ENCODE data around the gene CACNA1C. TPM values are rescaled to one million over a fixed set of nuclear protein-coding genes. Genes with fewer than 3 reads are reported as not detected.

The CACNA1C gene
- total RNA-seq, 1 donor from 2014 or later = 1.6 TPM

- TF ChIP-seq CTCF (conservative IDR thresholded peaks at IDR 0.05) = no peak
- Mint-ChIP-seq H3K27me3 (ENCODE audit: low read depth) (no peaks in the 10 kb centered on the region), H3K4me3 (no peak overlapping the region), H3K27ac (ENCODE audit: unreplicated experiment) (no peak overlapping the region), H3K4me1 (peaks cover 2% of the 10 kb centered on the region), H3K9me3 (no peaks in the 10 kb centered on the region), H3K36me3 (ENCODE audit: low read depth) (no peaks in the 10 kb centered on the region)
- no peak for DNase-seq (ENCODE audit: low read depth, low spot score)
These were observed 324.3 kb downstream of the CACNA1C start for GRCh38 chr12:2376908-2377657.

- no peak overlapping the region for H3K27ac Mint-ChIP-seq (ENCODE audit: unreplicated experiment)
- H3K36me3 Mint-ChIP-seq (ENCODE audit: low read depth) = no peaks in the 10 kb centered on the region
These were observed 326.1 kb downstream of the CACNA1C start for GRCh38 chr12:2378835-2379330.

GRCh38 chr12:2380946-2381345 lies 328.2 kb downstream of the CACNA1C start:
- Mint-ChIP-seq H3K4me3 (no peak overlapping the region), H3K27ac (ENCODE audit: unreplicated experiment) (no peak overlapping the region), H3K4me1 (no peaks in the 10 kb centered on the region), H3K27me3 (ENCODE audit: low read depth) (no peaks in the 10 kb centered on the region), H3K36me3 (ENCODE audit: low read depth) (no peaks in the 10 kb centered on the region), H3K9me3 (no peaks in the 10 kb centered on the region)
- TF ChIP-seq CTCF (conservative IDR thresholded peaks at IDR 0.05) = no peak
- no peak for DNase-seq (ENCODE audit: low read depth, low spot score)

More at GRCh38 chr12:2378835-2379330, 326.1 kb downstream of the CACNA1C start:
- H3K9me3 Mint-ChIP-seq = no peaks in the 10 kb centered on the region
- no peak for TF ChIP-seq CTCF (conservative IDR thresholded peaks at IDR 0.05)
- no peaks in the 10 kb centered on the region for H3K4me1 Mint-ChIP-seq
- no peaks in the 10 kb centered on the region for H3K27me3 Mint-ChIP-seq (ENCODE audit: low read depth)
- H3K4me3 Mint-ChIP-seq = no peak overlapping the region
- DNase-seq (ENCODE audit: low read depth, low spot score) = no peak

DNA sequence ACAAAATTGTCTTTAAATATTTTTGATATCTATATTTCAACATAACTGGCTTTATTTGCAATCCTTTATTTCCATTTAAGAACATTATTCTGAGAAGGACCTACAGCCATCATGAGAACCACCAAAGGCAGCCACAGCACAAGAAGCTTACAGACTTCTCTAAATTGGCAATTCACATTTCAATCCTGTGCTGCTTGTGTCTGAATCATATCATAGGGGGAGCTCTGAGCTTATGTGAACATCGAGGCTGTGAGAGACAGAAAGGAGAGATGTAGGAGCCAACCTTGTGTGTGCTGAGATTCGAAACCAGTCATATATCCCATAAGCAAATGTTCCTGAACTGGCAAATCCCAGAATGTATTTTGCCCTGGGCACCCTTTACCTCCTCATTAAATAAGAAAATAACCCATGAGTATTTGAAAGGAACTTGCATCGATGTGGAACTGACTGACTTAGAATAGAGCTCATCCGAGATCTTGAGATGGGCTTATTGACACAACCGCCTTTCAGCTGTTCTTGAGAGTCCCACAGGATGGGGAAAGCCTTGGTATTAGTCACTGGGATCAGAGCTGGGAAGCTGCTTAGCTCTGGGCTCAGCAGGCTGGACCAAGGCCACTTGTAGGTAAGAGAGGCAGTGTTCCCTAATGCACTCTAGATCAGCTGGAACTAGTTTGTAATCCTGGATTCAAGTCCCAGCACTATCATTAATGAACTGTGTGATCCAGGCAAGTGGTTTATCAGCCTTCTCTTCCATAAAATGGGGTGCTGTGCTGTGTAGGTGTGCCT lies 329.8 kb downstream of the CACNA1C start:
- no peaks in the 10 kb centered on the region for H3K9me3 Mint-ChIP-seq
- no peaks in the 10 kb centered on the region for H3K27me3 Mint-ChIP-seq (ENCODE audit: low read depth)
- no peak for DNase-seq (ENCODE audit: low read depth, low spot score)
- H3K4me3 Mint-ChIP-seq = no peak overlapping the region
- H3K4me1 Mint-ChIP-seq = no peaks in the 10 kb centered on the region
- H3K36me3 Mint-ChIP-seq (ENCODE audit: low read depth) = no peaks in the 10 kb centered on the region
- no peak for TF ChIP-seq CTCF (conservative IDR thresholded peaks at IDR 0.05)
- no peak overlapping the region for H3K27ac Mint-ChIP-seq (ENCODE audit: unreplicated experiment)

GRCh38 chr12:2383325-2384028 lies 330.7 kb downstream of the CACNA1C start:
- Mint-ChIP-seq H3K4me1 (no peaks in the 10 kb centered on the region), H3K9me3 (no peaks in the 10 kb centered on the region), H3K27me3 (ENCODE audit: low read depth) (no peaks in the 10 kb centered on the region), H3K27ac (ENCODE audit: unreplicated experiment) (no peak overlapping the region), H3K36me3 (ENCODE audit: low read depth) (no peaks in the 10 kb centered on the region), H3K4me3 (no peak overlapping the region)
- no peak for DNase-seq (ENCODE audit: low read depth, low spot score)
- TF ChIP-seq CTCF (conservative IDR thresholded peaks at IDR 0.05) = no peak
